GM19035 (cell line): ENCODE results near the gene NDOR1.

Source experiments
- ATAC-seq: cut with Tn5 transposase; IDR thresholded peaks from one replicate; pipeline ENCODE4 v1.9.1; 2021; ENCODE audit not compliant: unreplicated experiment

The NDOR1 gene

GRCh38 chr9:137198051-137198901, 7.2 kb upstream of the NDOR1 start:
- ATAC-seq = no peak

GRCh38 chr9:137198902-137199283, 6.6 kb upstream of the NDOR1 start:
- ATAC-seq = no peak

- no peak for ATAC-seq
These were observed 5.9 kb upstream of the NDOR1 start for GRCh38 chr9:137199411-137200121.

GRCh38 chr9:137200311-137201204, 4.9 kb upstream of the NDOR1 start, which contains the start of gene TPRN:
TPRN (minus strand) TSS chr9:137200741; CDS start chr9:137200711, 30 bp downstream.
- ATAC-seq = peak; percentile 82

GRCh38 chr9:137201205-137201868, 4.2 kb upstream of the NDOR1 start:
- no peak for ATAC-seq

- ATAC-seq = no peak
These were observed 2.5 kb upstream of the NDOR1 start for GRCh38 chr9:137202966-137203365.

GRCh38 chr9:137204731-137205125, 772 bp upstream of the NDOR1 start:
- ATAC-seq = no peak

GRCh38 chr9:137206602-137207001, 1.1 kb downstream of the NDOR1 start:
- ATAC-seq = no peak

GRCh38 chr9:137211532-137211931, 6.0 kb downstream of the NDOR1 start:
- no peak for ATAC-seq

- no peak for ATAC-seq
These were observed 7.0 kb downstream of the NDOR1 start for GRCh38 chr9:137212520-137212919.

GRCh38 chr9:137213160-137214060, 7.9 kb downstream of the NDOR1 start:
- no peak for ATAC-seq

GRCh38 chr9:137214620-137215019, 9.1 kb downstream of the NDOR1 start:
- no peak for ATAC-seq

- ATAC-seq = no peak
These were observed 9.9 kb downstream of the NDOR1 start for GRCh38 chr9:137215196-137215986.

DNA sequence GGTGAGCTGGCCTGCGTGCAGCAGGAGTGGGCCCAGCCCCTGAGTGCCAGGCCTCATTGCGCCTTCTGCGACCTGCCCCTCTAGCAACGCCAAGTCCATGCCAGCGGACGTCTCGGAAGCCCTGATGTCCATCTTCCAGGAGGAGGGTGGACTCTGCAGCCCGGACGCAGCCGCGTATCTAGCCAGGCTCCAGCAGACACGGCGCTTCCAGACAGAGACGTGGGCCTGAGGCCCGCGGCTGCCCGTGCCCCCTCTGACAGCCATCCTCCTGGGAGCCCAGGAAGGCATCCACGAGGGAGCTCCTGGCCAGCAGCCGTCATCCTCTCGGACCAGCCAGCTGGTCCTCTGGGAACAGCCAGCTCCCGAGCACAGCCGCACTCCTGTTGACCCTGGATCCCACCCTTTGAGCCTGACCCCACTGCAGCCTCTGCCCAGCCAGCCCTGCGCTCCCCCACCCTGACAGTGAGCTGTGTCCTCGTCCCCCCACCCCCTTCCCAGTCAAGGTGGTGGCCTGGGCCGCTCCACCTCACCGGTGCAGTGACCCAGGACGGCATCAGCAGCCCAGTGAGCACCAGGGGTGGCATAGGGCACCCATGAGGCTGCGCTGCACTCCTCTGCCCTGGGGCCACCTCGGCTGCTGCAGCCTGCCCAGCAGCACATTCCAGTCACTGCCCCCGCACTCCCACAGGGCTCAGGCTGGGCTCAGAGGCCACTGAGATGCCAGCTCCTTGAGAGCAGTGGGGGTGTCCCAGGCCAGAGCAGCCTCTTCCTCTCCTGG, 10.9 kb downstream of the NDOR1 start:
- no peak for ATAC-seq

- ATAC-seq = no peak
These were observed 12.0 kb downstream of the NDOR1 start for GRCh38 chr9:137217276-137218211.

DNA sequence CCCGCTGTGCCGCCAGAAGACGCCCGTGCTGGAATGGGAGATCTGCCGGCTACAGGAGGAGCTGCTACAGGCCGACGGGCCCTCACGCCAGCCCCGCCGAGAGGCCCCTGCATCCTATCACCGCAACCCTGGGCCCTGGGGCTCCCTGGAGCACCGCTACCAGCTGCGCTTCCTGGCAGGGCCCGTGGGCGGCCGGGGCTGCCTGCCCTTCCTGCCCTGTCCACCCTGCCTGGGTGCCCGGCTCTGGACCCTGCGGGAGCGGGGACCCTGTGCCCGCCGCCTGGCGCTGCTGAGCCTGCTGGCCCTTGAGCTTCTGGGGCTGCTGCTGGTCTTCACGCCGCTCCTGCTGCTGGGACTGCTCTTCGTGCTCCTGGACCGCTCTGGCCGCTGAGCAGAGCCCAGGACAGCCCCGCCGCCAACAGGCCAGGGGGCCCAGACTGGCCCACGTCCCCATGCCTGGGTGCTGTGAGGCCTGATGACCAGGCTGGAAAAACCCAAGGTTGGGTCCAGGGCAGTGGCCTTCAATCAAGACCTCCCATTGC, 12.8 kb downstream of the NDOR1 start:
- no peak for ATAC-seq
